ENCODE measurements around the gene PCDH9.

GRCh38 chr13:66440938-66441337, 789.2 kb downstream of the PCDH9 start:
- TF ChIP-seq CTCF (conservative IDR thresholded peaks at IDR 0.05; ENCODE audit: low read depth in 2 of 2): no peak
- no peak for TF ChIP-seq EZH2 (IDR thresholded peaks at IDR 0.05; ENCODE audit: low read depth, unreplicated experiment)
- TF ChIP-seq CREB1 (CRISPR knock-in tag; IDR thresholded peaks at IDR 0.05; ENCODE audit: low read depth): no peak
- no peak for TF ChIP-seq JUNB (IDR thresholded peaks at IDR 0.05; ENCODE audit: unreplicated experiment)
- no peak for TF ChIP-seq STAT1 (IDR thresholded peaks at IDR 0.05; ENCODE audit: unreplicated experiment)
- TF ChIP-seq, protein P1, sequence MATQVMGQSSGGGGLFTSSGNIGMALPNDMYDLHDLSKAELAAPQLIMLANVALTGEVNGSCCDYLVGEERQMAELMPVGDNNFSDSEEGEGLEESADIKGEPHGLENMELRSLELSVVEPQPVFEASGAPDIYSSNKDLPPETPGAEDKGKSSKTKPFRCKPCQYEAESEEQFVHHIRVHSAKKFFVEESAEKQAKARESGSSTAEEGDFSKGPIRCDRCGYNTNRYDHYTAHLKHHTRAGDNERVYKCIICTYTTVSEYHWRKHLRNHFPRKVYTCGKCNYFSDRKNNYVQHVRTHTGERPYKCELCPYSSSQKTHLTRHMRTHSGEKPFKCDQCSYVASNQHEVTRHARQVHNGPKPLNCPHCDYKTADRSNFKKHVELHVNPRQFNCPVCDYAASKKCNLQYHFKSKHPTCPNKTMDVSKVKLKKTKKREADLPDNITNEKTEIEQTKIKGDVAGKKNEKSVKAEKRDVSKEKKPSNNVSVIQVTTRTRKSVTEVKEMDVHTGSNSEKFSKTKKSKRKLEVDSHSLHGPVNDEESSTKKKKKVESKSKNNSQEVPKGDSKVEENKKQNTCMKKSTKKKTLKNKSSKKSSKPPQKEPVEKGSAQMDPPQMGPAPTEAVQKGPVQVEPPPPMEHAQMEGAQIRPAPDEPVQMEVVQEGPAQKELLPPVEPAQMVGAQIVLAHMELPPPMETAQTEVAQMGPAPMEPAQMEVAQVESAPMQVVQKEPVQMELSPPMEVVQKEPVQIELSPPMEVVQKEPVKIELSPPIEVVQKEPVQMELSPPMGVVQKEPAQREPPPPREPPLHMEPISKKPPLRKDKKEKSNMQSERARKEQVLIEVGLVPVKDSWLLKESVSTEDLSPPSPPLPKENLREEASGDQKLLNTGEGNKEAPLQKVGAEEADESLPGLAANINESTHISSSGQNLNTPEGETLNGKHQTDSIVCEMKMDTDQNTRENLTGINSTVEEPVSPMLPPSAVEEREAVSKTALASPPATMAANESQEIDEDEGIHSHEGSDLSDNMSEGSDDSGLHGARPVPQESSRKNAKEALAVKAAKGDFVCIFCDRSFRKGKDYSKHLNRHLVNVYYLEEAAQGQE (IDR thresholded peaks at IDR 0.05; ENCODE audit: unreplicated experiment): no peak
- no peak for TF ChIP-seq POLR2AphosphoS5 (IDR thresholded peaks at IDR 0.05; ENCODE audit: low read depth)
- TF ChIP-seq ZNF114 (CRISPR knock-in tag; IDR thresholded peaks at IDR 0.05): no peak
- TF ChIP-seq ZNF331 (CRISPR knock-in tag; IDR thresholded peaks at IDR 0.05; ENCODE audit: low read depth): no peak
- no peak for TF ChIP-seq EZH2phosphoT487 (IDR thresholded peaks at IDR 0.05; ENCODE audit: unreplicated experiment)

All from GM23338 (cell line).